CD4-positive, alpha-beta T cell treated with Interleukin-6 for 4 hours (primary cell): Measurements from ENCODE around the gene MB21D2.
"Not testable (repeated sequence)": the region's sequence is repeated elsewhere in the genome, so short reads cannot be mapped to it uniquely, and the experiment has no call there.

ENCODE experiments used
- DNase-seq: peaks from one replicate; pipeline ENCODE4 v3.0.0-alpha.2; 2020; ENCODE audit warnings: mixed read lengths

MB21D2 gene

DNA sequence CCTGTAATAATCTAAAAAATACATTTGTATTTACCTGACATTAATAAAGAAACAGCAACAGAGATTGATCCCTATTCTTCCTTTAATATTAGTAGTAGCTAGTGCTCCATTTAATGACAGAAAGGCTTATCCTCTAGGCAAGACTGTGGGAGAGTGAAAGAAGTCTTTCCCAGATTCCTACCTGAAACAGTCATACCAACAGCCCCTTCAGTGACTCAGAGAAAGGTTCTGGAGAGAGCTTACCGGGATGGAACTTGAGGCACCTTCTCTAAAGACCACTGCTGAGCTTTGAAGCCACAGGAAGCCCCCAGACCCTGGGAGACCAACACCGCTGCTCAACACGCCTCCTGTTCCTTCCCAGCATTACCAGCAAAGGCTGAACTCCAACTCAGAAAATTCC lies 123.4 kb downstream of the MB21D2 start:
- DNase-seq = no peak

DNA sequence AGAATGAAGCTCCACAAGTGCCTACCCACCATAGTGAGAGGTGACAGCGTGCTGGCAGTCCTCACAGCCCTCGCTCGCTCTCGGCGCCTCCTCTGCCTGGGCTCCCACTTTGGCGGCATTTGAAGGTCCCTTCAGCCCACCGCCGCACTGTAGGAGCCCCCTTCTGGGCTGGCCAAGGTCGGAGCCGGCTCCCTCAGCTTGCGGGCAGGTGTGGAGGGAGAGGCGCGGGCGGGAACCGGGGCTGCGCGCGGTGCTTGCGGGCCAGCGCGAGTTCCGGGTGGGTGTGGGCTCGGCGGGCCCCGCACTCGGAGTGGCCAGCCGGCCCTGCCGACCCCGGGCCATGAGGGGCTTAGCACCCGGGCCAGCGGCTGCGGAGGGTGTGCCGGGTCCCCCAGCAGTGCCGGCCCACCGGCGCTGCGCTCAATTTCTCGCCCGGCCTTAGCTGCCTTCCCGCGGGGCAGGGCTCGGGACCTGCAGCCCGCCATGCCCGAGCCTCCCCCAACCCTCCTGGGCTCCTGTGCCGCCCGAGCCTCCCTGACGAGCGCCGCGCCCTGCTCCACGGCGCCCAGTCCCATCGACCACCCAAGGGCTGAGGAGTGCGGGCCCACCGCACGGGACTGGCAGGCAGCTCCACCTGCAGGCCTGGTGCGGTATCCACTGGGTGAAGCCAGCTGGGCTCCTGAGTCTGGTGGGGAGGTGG lies 128.7 kb downstream of the MB21D2 start:
- DNase-seq = not testable (repeated sequence)

DNA sequence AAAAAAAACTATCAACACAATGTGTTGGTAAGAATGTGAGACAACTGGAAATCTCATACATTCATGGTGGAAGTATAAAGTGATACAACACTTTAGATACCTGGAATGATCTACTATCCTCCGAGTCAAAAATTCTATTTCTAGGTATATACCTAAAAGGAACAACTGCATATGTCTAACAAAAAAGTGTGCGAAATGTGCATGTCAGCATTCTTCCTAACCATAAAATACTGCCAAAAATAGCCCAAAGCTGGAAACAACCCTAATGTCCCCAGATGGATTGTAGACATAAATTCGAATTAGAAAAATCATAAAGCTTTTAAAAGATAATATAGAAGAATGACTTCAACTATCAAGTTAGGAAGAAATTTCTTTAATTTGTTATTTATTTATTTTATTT lies 139.1 kb downstream of the MB21D2 start:
- DNase-seq = no peak

DNA sequence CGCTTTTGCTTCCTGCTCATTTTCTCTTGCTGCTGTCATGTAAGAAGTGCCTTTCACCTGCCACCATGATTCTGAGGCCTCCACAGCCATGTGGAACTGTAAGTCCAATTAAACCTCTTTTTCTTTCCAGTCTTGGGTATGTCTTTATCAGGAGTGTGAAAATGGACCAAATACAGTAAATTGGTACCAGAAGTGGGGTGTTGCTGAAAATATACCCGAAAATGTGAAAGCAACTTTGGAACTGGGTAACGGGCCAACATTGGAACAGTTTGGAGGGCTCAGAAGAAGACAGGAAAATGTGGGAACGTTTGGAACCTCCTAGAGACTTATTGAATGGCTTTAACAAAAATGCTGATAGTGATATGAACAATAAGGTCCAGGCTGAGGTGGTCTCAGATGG lies 143.3 kb downstream of the MB21D2 start:
- not testable (repeated sequence) for DNase-seq

DNA sequence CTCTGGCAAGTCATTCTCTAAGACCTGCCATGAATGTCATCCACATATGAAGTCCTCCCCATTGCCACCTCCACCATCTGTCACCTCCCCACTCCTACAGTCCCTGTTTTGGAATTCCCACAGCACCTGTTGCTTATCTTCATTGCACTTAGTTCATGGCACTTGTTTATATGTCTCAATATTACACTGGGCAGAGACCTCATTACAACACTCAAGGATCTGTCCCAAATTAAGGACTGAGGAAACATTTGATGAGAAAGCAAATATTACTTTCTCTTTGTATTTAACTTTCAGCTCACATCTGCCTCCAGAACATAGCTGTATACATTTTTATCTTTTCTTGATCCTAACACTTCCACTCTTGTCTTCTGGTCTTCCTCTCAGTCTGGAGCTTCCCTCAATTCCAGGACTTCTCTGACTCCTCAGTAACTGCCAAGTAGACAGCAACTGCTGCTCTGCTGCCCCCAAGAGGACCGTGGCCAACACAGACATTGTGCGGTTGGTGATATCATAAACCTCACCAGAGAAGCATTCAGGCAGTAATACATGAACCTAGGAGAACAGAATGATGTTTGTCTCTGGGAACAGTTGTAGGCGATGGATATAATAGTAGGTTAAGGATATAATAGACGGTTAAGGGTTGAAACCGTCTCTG lies 145.3 kb downstream of the MB21D2 start:
- DNase-seq = no peak

DNA sequence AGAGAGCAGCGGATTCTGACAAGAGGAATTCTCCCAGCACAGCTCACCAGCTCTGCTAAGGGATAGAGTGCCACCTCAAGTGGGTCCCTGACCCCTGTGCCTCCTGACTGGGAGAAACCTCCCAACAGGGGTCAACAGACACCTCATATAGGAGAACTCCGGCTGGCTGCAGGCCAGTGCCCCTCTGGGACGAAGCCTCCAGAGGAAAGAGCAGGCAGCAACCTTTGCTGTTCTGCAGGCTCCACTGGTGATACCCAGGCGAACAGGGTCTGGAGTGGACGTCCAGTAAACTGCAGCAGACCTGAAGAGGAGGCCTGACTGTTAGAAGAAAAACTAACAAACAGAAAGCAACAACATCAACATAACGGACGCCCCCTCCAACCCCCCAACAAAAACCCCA lies 159.0 kb downstream of the MB21D2 start:
- no peak for DNase-seq

- no peak for DNase-seq
These were observed 166.5 kb downstream of the MB21D2 start for GRCh38 chr3:192751148-192751547.

DNA sequence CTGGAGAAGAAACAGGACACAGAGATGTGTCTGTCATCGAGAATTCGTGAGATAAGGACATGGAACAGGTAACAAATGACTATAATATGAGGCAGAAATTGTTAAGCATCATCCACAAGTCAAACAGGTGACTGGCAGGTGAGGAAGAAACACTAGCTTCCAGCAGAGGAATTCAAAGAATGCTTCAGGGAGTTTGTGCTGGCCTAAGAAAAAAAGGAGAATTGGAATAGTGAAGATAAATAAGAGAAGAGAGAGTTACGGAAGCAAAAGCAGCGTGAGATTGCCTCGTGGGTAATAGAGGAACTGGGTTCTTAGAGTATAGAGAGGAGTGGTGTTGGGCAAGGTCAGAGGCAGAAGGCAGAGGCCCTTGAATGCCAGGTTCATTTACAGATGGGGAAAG lies 167.5 kb downstream of the MB21D2 start:
- no peak for DNase-seq

GRCh38 chr3:192747746-192748145 lies 169.9 kb downstream of the MB21D2 start:
- no peak for DNase-seq

- DNase-seq = no peak
These were observed 170.5 kb downstream of the MB21D2 start for GRCh38 chr3:192747145-192747544.
